HS-27A (cell line): ENCODE results near the gene RMP24.
"Not testable (repeated sequence)": the region's sequence is repeated elsewhere in the genome, so short reads cannot be mapped to it uniquely, and the experiment has no call there.

Source experiments
- DNase-seq: peaks from one replicate; pipeline ENCODE4 v3.0.0-alpha.2; 2012; ENCODE audit warnings: low read depth, missing footprints

The RMP24 gene

GRCh38 chr18:35972197-35973000 lies at the start of gene RMP24:
Gene RMP24, plus strand, starts transcription at chr18:35972679.
- peak; percentile 82 for DNase-seq

GRCh38 chr18:35923939-35924684 lies 48.4 kb upstream of the RMP24 start:
- DNase-seq = no peak

- DNase-seq = no peak
Measured at GRCh38 chr18:35926884-35927283, 45.6 kb upstream of the RMP24 start.

DNA sequence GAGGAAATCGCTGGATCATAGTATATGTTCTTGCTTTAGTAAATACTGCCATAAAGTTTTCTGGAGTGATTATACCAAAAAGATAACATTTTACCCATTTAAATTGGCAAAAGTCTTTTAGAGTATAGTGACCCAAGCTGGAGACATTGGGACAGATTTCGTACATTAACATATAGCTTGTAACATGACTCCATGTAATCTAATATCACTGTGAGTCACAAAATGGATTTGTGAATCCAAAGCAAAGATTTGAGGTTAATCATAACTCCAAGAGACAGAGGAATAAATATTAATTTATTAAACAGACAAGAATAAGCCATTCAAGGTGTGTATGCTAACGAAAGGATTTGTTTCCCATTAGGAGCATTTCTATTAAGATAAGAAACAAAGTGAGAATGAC lies 45.0 kb upstream of the RMP24 start:
- no peak for DNase-seq

GRCh38 chr18:35933982-35934381 lies 38.5 kb upstream of the RMP24 start:
- no peak for DNase-seq

- DNase-seq = no peak
Measured at GRCh38 chr18:35934891-35935290, 37.6 kb upstream of the RMP24 start.

GRCh38 chr18:35935805-35936204 lies 36.7 kb upstream of the RMP24 start:
- DNase-seq = no peak

DNA sequence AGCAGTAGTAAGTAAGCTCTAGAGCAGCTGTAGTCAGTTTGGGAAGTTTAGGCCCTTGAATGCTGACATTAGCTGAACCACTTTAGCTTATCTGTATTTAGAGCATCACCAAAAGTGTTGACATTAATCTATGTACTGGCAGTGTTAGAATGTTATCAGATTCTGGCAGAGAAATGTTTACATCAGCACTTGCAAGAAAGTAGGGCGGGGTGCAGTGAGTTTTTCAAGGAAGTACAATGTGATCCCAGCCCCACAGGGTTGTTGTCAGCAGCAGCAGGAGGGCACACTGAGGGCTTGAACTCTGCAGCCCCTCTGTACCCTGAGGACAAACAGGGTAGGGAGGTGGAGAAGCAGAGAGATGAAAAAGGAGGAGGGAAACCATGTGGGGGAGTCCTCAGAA lies 35.5 kb upstream of the RMP24 start:
- DNase-seq = no peak

DNA sequence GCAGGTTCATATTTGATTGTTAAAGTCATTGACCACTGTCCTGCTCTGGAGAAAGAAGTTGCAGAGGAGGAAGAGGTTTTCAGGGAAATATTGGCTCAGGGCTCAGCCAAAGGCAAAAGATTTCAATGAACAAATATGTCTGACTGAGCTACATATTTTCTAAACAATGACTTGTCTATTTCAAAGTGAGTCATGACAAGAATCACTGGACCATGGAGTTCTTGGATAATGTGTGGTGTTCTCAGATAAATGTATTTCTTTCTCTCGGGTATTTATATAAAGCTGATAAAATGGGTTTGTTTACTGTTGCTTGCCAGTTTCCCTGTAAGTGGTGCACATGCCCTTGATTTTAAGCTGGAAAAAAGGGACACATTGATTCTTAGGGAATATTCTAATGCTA lies 34.3 kb upstream of the RMP24 start:
- no peak for DNase-seq

DNA sequence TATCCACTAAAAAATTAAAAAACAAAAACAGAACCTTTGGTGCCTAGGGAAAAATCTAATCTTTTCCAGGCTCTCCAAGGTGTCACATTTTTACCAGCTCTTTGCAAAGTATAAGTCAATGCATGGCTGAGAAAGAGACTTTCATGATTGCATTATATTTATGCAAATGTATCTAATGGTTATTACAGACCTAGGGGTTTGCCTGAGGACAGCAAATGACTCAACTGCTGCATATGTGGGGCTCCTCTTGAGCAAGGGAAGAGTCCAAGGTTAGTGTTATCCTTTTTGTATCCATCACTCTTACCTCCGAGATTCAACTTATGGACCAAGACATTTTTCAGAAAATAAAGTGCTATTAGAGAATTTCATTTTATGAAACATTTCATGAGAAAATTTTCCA lies 33.9 kb upstream of the RMP24 start:
- DNase-seq = no peak

- DNase-seq = no peak
Measured at GRCh38 chr18:35939138-35939537, 33.3 kb upstream of the RMP24 start.

DNA sequence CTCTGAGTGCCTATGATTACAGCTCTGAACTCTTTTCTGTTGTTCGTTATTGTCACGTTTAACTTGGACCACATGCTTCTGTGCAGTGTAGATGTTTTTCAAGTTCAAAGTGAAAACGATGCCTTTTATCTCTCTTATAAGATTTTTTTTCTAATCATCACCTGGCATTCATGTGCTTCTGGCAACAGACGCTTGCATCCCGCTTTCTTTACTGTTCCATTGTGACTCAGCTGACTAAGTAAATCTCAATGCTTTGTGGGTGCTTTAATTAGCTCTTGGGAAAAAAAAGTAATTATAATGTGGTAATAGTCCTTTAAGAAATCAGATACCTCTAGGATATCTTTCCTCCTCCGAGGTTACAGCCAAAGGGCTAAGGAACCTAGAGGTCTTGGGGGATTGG lies 31.2 kb upstream of the RMP24 start:
- DNase-seq = no peak

GRCh38 chr18:35942133-35942532 lies 30.3 kb upstream of the RMP24 start:
- DNase-seq = no peak

DNA sequence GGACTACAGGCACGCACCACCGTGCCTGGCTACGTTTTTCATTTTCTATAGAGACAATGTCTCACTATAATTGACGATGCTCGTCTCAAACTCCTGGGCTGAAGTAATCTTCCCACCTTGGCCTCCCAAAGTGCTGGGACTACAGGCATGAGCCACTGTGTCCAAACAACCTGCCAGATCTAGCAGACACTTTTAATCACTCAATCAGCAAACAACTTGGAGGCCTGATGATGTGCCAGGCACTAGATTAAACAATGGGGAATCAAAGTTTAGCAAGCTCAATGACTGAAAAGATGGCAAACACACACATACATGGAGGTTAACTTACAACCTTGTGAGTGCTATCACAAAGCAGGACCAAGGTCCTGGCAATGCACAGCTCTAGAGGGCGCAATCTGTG lies 29.8 kb upstream of the RMP24 start:
- no peak for DNase-seq

GRCh38 chr18:35948080-35948479 lies 24.4 kb upstream of the RMP24 start:
- no peak for DNase-seq

DNA sequence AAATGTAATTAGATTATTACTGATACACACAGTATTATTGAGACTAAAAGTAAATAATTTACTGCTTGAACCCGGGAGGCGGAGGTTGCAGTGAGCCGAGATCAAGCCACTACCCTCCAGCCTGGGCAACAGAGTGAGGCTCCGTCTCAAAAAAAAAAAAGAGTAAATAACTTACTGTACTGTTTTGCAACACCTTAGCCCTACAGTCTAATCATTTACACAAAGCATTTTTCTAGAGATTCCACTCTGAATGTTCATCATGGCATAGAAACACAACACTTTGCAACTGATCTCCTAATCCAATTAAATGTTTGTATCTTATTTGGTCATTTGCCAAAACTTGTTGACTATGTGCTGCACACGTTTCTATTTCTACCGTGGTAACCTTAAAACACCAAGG lies 23.4 kb upstream of the RMP24 start:
- DNase-seq = no peak

GRCh38 chr18:35949903-35950627 lies 22.4 kb upstream of the RMP24 start:
- DNase-seq = no peak

GRCh38 chr18:35950628-35950982 lies 21.9 kb upstream of the RMP24 start:
- no peak for DNase-seq

GRCh38 chr18:35953688-35954087 lies 18.8 kb upstream of the RMP24 start:
- DNase-seq = no peak

DNA sequence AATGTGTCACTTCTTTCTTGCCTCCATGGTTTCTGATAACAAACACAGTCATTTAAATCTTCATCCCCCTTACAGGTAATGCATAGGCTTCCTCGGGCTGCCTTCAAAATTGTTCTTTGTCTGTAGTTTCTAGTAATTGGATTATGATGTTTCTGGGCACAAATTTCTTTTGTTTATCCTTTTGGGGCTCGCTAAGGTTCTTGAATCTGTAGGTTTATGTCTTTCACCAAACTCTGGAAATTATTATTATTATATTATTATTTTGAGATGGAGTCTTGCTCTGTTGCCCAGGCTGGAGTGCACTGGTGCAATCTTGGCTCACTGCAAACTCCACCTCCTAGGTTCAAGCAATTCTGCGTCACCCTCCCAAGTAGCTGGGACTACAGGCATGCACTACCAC lies 16.3 kb upstream of the RMP24 start:
- DNase-seq = no peak

- no peak for DNase-seq
Measured at GRCh38 chr18:35962320-35962719, 10.2 kb upstream of the RMP24 start.

DNA sequence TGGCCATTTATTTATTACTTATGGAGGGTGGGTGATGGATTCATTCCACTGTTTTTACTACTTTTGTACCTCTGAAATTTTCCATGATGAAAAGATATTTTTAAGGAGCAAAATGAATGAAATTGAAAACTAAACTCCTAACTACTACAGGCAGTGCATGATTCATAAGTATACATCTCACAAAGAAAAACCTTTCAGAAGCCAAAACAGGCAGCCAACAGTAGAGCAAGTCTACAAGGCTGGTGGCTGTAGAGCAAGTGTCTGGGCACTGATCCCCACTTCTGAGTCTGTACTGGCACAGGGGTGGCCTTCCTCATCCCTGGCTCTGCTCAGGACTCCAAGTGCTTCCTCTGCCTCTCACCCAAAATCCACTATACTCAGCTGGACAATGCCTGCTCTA lies 8.2 kb upstream of the RMP24 start:
- DNase-seq = no peak

GRCh38 chr18:35967866-35968265 lies 4.6 kb upstream of the RMP24 start:
- not testable (repeated sequence) for DNase-seq
